GM18873 (cell line): ENCODE results near the gene HIC1.

Experiments used
- ATAC-seq: cut with Tn5 transposase; IDR thresholded peaks from one replicate; pipeline ENCODE4 v1.9.1; 2021; ENCODE audit warnings: mild to moderate bottlenecking, moderate library complexity, moderate number of reproducible peaks; ENCODE audit not compliant: unreplicated experiment, low FRiP score

Gene HIC1

DNA sequence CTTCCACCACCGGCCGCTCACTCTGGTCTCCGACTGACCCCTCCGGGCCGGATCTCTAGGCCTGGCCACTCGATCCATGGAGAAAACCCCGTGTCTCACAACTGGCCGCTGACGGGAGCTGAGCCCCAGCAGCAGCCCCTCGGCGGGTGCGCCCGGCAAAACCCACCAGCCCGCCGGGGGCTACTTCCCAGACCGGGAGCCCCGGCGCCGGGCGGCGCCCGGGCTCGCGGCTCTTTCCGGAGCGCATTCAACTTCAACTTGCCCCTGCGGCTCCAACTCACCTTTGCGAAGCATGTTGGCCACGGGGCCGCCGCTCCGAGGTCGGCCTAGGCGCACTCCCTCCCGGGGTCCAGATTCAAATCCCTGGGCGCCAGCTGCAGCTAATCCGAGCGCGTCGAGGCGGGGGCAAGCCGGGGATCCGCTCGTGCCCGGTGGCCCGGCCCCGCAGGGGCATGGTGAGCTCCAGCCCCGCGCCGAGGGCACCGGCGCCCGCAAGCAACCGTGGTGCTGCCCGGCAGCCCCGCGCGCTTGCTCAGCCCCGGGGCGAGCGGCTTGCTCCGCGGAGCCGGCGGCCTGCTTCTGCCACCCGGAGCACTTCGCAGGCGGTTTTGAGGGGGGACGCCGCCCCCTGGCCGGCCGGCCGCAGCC, 30.2 kb upstream of the HIC1 start:
- ATAC-seq, result no peak

GRCh38 chr17:2025220-2025621, 29.7 kb upstream of the HIC1 start, which contains the start of gene RTN4RL1:
TSS of gene RTN4RL1 (minus strand) at chr17:2025334. CDS start at chr17:2024865, 469 bp downstream.
- no peak for ATAC-seq

- ATAC-seq, result no peak
Observed at GRCh38 chr17:2025622-2026309, 29.1 kb upstream of the HIC1 start.

DNA sequence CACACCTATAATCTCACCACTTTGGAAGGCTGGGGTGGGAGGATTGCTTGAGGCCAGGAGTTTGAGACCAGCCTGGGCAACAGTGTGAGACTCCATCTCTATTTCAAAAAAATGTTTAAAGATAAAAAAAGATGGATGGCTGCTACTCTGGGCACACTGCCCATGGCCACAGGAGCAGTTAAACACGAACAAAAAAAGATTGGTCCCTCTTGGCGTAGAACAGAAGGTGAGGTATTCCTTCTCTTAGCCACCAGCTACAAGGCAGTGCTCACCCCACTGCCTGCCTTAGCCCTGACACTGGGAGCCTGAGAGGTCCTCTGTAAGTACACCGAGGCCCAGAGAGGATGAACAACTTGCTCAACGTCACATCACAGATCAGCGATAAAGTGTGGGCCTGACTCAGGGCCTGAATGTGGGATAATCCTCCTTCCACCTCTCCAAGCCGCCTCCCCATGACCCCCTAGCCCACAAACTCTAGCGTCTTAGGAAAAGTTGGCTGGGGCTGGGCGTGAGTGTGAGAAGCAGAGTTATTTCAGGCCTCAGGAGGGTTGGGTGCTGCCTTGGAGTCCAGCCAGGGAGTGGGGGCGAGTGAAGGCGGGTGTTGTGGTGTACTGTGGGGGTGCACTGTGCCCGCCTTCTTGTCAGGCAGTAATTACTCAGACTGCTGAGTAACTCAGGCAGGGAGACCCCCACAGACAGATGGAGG, 27.2 kb upstream of the HIC1 start:
- no peak for ATAC-seq

DNA sequence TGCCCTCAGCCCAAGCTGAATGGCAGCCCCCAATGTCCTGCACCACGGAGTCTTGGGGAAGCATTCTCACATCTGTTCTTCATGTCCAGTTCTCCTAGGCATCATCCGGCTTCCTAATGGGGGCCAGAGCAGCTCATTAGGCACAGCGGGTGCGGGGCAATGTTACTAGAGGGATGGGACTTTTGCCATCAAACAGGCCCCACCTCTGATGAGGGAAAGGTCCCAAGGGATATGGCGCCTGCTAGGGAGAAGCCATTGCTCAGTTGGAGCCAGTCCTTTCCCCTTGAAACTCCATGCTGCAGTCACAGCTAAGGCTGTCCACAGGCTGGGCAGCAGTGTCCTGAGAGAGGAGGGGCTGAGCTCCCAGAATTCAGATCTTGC, 26.7 kb upstream of the HIC1 start:
- ATAC-seq, result no peak

- no peak for ATAC-seq
Observed at GRCh38 chr17:2028737-2029136, 26.2 kb upstream of the HIC1 start.

DNA sequence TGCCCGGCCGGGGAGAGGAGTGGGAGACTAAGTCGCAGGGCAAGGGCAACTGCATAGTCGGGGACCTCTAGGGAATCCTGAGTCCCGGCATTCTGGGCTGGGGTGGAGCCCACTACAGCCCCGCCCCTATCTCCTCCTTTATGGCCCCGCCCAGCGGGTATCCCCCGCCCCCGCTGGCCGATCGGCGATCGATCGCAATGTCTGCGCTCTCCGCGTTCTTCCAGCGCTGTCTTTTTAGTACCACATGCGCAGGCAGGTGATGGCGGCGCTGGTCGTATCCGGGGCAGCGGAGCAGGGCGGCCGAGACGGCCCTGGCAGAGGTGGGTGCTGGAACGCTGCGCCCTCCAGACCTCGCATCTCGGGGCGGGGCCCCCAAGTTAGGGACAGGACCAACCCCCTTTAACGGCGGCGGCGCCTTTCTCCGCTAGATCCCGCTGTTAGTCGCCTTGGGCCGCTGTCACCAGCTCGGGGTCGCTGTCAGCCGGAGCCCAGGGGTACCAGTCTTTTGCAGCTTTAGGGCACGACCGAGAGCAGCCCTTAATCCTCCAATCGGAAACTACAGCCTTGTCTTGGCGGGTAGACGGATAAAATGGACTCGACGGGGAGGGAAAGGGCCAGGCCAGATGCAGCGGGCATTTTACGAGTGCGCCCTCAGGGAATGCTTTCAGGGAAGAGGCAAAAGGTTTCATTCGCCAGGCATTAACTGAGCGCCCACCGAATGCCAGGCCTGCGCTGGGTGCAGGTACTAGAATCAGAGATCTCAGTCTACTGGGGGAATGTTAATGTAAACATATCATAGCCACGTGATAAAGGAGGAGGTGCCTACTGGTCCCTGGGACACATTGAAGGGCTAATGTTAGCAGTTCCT, 24.8 kb upstream of the HIC1 start, which contains the start of gene DPH1:
TSS of gene DPH1 (plus strand) at position 243 of the 868 bp plus-strand sequence. CDS start at position 260, 17 bp downstream.
- ATAC-seq, result peak; percentile 49

- ATAC-seq, result no peak
Observed at GRCh38 chr17:2030779-2031163, 24.1 kb upstream of the HIC1 start.

DNA sequence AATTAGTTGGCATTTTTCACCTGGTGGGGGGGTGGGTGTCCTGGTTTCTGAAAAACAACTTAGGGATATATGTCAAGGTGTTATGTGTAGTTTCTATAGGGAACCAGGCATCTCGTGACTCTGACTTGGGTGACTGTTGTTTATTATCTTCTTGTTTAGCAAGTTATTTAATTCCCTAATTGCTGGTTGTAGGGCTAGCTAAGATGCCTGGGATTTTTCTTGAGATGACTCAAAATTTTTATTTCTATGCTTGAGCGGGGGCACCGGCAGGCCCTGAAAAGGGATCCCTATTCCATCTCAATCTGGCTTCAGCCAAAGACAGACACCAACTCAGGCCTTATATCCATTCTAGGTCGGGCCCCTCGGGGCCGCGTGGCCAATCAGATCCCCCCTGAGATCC, 21.8 kb upstream of the HIC1 start:
- no peak for ATAC-seq

GRCh38 chr17:2034157-2034556, 20.7 kb upstream of the HIC1 start:
- ATAC-seq, result no peak

GRCh38 chr17:2034806-2035540, 19.9 kb upstream of the HIC1 start:
- ATAC-seq, result no peak

- ATAC-seq, result no peak
Observed at GRCh38 chr17:2035541-2036488, 19.1 kb upstream of the HIC1 start.

- ATAC-seq, result no peak
Observed at GRCh38 chr17:2037155-2037554, 17.7 kb upstream of the HIC1 start.

DNA sequence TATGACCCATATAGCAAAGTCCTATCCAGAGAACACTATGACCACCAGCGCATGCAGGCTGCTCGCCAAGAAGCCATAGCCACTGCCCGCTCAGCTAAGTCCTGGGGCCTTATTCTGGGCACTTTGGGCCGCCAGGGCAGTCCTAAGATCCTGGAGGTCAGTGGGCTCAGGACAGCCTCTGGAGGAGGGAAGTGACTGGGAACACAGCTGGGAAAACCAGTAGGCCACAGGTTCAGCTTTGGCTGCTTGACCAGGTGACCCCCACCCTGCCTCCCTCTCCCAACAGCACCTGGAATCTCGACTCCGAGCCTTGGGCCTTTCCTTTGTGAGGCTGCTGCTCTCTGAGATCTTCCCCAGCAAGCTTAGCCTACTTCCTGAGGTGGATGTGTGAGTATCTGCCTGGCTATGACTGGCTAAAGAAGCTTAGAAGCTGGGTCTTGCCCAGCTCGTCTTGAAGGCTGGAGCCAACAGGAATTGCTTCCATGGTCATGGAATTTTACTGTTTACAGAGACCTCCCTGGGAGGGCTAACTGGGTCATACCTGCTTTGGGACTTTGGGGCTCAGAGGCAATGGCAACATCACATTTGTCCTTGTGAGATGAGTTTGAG, 14.6 kb upstream of the HIC1 start:
- no peak for ATAC-seq

DNA sequence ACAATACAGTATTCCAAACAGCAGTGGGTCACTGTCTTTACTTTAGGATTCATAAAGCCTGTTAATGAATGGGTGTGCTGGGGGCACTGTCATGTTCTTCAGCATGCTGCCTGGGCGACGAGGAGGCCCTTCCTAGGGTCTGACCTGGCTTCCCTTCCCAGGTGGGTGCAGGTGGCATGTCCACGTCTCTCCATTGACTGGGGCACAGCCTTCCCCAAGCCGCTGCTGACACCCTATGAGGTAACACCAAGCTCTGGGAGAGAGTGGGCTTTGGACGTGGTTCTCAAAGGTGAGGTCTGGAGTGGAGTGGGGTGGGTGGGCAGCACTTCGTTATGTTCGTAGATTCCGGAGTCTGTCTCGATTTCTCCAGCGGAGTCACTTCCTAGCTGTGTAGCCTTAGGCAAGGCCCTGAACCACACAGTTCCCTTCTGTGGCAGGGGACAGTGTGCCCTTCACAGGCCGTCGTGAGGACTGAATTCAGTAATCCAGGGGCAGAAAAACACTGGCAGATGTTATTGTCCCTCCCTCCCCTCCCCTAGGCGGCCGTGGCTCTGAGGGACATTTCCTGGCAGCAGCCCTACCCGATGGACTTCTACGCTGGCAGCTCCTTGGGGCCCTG, 13.9 kb upstream of the HIC1 start:
- no peak for ATAC-seq

DNA sequence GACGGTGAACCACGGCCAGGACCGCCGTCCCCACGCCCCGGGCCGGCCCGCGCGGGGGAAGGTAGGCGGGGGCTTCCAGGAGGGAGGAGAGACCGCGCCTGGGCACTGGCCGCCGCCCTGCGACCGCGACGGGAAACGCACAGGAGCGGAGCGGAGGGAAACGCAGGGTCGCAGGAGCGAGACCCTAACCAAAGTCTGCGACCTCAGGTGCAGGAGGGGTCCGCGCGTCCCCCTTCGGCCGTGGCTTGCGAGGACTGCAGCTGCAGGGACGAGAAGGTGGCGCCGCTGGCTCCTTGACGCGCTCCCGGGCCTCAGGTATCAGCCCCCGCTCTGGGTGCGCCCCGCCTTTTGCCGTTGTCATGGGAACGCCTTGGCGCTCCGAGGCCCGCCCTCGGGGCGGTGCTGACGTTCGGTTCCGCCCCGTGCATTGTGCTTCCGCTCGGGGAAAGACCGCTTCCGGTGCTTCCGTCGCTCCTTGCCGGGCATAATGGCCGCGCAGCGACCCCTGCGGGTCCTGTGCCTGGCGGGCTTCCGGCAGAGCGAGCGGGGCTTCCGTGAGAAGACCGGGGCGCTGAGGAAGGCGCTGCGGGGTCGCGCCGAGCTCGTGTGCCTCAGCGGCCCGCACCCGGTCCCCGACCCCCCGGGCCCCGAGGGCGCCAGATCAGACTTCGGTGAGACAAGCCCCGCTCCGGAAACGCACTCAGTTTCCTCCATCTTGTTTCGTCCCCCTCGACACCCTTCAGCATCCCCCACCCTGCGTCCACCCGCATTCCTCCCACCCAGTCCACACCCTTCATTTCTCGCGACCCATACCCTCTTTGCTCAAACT, 13.1 kb upstream of the HIC1 start, which contains the start of gene OVCA2:
TSS of gene OVCA2 (plus strand) at position 462 of the 829 bp plus-strand sequence. CDS start at position 488, 26 bp downstream.
- ATAC-seq, result peak; percentile 89

DNA sequence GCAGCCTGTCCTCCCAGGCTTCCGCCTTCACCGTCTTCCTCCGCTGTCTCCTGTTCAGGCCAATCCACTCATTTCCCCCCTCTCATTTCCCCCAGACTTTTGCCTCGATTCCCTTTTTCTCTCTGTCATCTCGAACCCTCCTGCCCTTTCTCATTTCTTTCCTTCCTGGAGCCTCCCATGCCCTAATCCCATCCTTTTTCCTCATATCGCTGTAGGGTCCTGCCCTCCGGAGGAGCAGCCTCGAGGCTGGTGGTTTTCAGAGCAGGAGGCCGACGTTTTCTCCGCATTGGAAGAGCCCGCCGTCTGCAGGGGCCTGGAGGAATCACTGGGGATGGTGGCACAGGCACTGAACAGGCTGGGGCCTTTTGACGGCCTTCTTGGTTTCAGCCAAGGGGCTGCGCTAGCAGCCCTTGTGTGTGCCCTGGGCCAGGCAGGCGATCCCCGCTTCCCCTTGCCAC, 12.5 kb upstream of the HIC1 start:
- ATAC-seq, result no peak
